Activated T-helper 1 cell treated with Interleukin-2 at 50 U/mL for 16 hours (primary cell): Measurements from ENCODE around the gene SLC13A2.
"Not testable (repeated sequence)": the region's sequence is repeated elsewhere in the genome, so short reads cannot be mapped to it uniquely, and the experiment has no call there.

Experiments
- DNase-seq: peaks from one replicate; pipeline ENCODE4 v3.0.0-alpha.2; 2020; ENCODE audit warnings: low read depth

Gene SLC13A2

GRCh38 chr17:28518132-28518531, 44.7 kb downstream of the SLC13A2 start:
- no peak for DNase-seq

- no peak for DNase-seq
Measured at GRCh38 chr17:28518578-28518977, 45.1 kb downstream of the SLC13A2 start.

GRCh38 chr17:28519236-28519635, 45.8 kb downstream of the SLC13A2 start:
- DNase-seq, result no peak

GRCh38 chr17:28520687-28521086, 47.2 kb downstream of the SLC13A2 start:
- DNase-seq, result no peak

- no peak for DNase-seq
Measured at GRCh38 chr17:28521311-28522085, 48.1 kb downstream of the SLC13A2 start.

GRCh38 chr17:28522281-28522680, 48.8 kb downstream of the SLC13A2 start:
- not testable (repeated sequence) for DNase-seq

- DNase-seq, result no peak
Measured at GRCh38 chr17:28523186-28523585, 49.7 kb downstream of the SLC13A2 start.

- DNase-seq, result no peak
Measured at GRCh38 chr17:28523876-28524275, 50.4 kb downstream of the SLC13A2 start.

GRCh38 chr17:28524476-28525424, 51.3 kb downstream of the SLC13A2 start:
- no peak for DNase-seq

GRCh38 chr17:28526381-28526780, 52.9 kb downstream of the SLC13A2 start:
- DNase-seq, result no peak

GRCh38 chr17:28527181-28527681, 53.8 kb downstream of the SLC13A2 start:
- DNase-seq, result no peak

GRCh38 chr17:28527859-28528258, 54.4 kb downstream of the SLC13A2 start:
- no peak for DNase-seq

- no peak for DNase-seq
Measured at GRCh38 chr17:28528327-28529012, 55.0 kb downstream of the SLC13A2 start.

- DNase-seq, result no peak
Measured at GRCh38 chr17:28529013-28529400, 55.6 kb downstream of the SLC13A2 start.

- no peak for DNase-seq
Measured at GRCh38 chr17:28530250-28530649, 56.8 kb downstream of the SLC13A2 start.

GRCh38 chr17:28530926-28531325, 57.5 kb downstream of the SLC13A2 start:
- no peak for DNase-seq

- no peak for DNase-seq
Measured at GRCh38 chr17:28532050-28532960, 58.9 kb downstream of the SLC13A2 start.

- no peak for DNase-seq
Measured at GRCh38 chr17:28533091-28533807, 59.8 kb downstream of the SLC13A2 start.

GRCh38 chr17:28534740-28535375, 61.4 kb downstream of the SLC13A2 start:
- DNase-seq, result no peak
